Liver (tissue), 3 donors: ENCODE measurements around the gene FGD5.

ENCODE experiments used
- JUND ChIP-seq, 2 donors: IDR thresholded peaks; 2 replicates each; pipeline ENCODE4 v1.6.1; 2016; ENCODE audit warnings: antibody characterized with exemption in 2 of 2
- RAD21 ChIP-seq, 2 donors: IDR thresholded peaks; 2 replicates each; pipeline ENCODE4 v1.6.1; 2016; ENCODE audit warnings: antibody characterized with exemption in 2 of 2, mild to moderate bottlenecking in 2 of 2
- TAF1 ChIP-seq: conservative IDR thresholded peaks from 2 replicates; pipeline ENCODE4 v1.6.1; 2016; ENCODE audit warnings: antibody characterized with exemption, mild to moderate bottlenecking
- TF ChIP-seq, protein P1 (sequence below): fragments of 150-350 bp; IDR thresholded peaks from 2 replicates; pipeline ENCODE4 v1.5.1; 2017; ENCODE audit warnings: improper control_type of control experiment, low read depth, low read length; ENCODE audit not compliant: missing input control
- TF ChIP-seq, protein P2 (sequence below): IDR thresholded peaks from 2 replicates; pipeline ENCODE4 v1.6.1; 2016; ENCODE audit warnings: antibody characterized with exemption, mild to moderate bottlenecking
- TF ChIP-seq, protein P3 (sequence below): IDR thresholded peaks from 2 replicates; pipeline ENCODE4 v1.6.1; 2016; ENCODE audit warnings: antibody characterized with exemption
- donor health status: healthy.
- donor health status: healthy.

DNA sequence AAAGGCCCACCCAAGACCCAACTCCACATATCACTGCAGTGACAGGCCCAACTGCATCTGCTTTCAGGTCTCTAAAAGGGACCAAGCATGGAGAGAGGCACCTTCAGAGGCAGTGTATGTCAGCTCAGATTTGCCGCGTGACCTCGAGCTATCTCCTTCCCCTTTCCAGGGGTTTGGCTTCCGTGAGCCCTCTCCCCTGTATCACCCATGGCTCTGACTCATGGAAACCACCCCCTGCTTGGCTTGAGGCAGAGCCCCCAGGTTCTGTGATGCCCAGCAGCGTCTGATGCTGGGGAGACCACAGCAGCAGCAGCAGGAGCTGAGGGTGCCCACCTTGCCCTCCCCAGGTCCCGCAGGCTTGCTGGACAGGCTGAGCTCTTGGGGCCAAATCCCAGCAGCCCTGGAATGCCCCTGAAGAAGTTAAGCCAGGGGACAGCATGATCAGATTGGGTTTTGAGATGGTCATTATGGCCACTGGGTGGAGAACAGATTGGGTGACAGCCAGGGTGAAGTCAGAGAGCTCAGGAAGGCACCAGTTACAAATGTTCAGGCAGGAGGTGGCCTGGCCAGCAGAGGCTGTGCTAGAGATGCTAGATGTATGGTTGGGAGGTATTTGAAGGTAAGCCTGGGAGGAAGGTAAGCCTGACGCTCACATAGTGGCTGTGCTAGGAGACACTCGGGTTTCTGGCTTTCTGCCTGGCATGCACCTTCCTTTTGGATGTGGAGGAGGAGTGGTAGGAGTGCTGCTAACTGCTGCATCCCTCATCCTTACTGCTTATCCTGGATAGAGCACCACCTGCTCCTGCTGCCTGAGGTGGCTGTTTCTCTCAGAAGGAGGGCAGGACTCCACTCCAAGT is 42.9 kb downstream of the FGD5 start:
- TF ChIP-seq, protein P1, sequence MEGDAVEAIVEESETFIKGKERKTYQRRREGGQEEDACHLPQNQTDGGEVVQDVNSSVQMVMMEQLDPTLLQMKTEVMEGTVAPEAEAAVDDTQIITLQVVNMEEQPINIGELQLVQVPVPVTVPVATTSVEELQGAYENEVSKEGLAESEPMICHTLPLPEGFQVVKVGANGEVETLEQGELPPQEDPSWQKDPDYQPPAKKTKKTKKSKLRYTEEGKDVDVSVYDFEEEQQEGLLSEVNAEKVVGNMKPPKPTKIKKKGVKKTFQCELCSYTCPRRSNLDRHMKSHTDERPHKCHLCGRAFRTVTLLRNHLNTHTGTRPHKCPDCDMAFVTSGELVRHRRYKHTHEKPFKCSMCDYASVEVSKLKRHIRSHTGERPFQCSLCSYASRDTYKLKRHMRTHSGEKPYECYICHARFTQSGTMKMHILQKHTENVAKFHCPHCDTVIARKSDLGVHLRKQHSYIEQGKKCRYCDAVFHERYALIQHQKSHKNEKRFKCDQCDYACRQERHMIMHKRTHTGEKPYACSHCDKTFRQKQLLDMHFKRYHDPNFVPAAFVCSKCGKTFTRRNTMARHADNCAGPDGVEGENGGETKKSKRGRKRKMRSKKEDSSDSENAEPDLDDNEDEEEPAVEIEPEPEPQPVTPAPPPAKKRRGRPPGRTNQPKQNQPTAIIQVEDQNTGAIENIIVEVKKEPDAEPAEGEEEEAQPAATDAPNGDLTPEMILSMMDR = no peak
- peak; percentile 33 to 56 for TF ChIP-seq RAD21 (IDR thresholded peaks at IDR 0.05)
- TF ChIP-seq JUND (IDR thresholded peaks at IDR 0.05) = no peak
- TF ChIP-seq, protein P2, sequence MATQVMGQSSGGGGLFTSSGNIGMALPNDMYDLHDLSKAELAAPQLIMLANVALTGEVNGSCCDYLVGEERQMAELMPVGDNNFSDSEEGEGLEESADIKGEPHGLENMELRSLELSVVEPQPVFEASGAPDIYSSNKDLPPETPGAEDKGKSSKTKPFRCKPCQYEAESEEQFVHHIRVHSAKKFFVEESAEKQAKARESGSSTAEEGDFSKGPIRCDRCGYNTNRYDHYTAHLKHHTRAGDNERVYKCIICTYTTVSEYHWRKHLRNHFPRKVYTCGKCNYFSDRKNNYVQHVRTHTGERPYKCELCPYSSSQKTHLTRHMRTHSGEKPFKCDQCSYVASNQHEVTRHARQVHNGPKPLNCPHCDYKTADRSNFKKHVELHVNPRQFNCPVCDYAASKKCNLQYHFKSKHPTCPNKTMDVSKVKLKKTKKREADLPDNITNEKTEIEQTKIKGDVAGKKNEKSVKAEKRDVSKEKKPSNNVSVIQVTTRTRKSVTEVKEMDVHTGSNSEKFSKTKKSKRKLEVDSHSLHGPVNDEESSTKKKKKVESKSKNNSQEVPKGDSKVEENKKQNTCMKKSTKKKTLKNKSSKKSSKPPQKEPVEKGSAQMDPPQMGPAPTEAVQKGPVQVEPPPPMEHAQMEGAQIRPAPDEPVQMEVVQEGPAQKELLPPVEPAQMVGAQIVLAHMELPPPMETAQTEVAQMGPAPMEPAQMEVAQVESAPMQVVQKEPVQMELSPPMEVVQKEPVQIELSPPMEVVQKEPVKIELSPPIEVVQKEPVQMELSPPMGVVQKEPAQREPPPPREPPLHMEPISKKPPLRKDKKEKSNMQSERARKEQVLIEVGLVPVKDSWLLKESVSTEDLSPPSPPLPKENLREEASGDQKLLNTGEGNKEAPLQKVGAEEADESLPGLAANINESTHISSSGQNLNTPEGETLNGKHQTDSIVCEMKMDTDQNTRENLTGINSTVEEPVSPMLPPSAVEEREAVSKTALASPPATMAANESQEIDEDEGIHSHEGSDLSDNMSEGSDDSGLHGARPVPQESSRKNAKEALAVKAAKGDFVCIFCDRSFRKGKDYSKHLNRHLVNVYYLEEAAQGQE = no peak
- TF ChIP-seq, protein P3, sequence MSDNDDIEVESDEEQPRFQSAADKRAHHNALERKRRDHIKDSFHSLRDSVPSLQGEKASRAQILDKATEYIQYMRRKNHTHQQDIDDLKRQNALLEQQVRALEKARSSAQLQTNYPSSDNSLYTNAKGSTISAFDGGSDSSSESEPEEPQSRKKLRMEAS = no peak
- TF ChIP-seq TAF1 = no peak
